ENCODE measurements around the gene ACAA2. TPM values are rescaled to one million over a fixed set of nuclear protein-coding genes. Genes with fewer than 3 reads are reported as not detected.
"Not testable (repeated sequence)": the region's sequence is repeated elsewhere in the genome, so short reads cannot be mapped to it uniquely, and the experiment has no call there.

The ACAA2 gene
- total RNA-seq, 1 experiment from 2014 or later = 157 TPM

GRCh38 chr18:49819071-49819662 lies 5.8 kb upstream of the ACAA2 start:
- in situ Hi-C loops (cut with HindIII; ENCODE audit: low sequenced_read_pairs) = no loop called here
- no peak for DNase-seq (ENCODE audit: low spot score)

GRCh38 chr18:49817947-49818346 lies 4.6 kb upstream of the ACAA2 start:
- in situ Hi-C loops (cut with HindIII; ENCODE audit: low sequenced_read_pairs) = no loop called here
- DNase-seq (ENCODE audit: low spot score) = no peak

- in situ Hi-C loops (cut with HindIII; ENCODE audit: low sequenced_read_pairs) = no loop called here
- DNase-seq (ENCODE audit: low spot score) = no peak
These were observed 2.6 kb upstream of the ACAA2 start for GRCh38 chr18:49815927-49816326.

- no peak for DNase-seq (ENCODE audit: low spot score)
- in situ Hi-C loops (cut with HindIII; ENCODE audit: low sequenced_read_pairs) = no loop called here
These were observed 790 bp upstream of the ACAA2 start for GRCh38 chr18:49814147-49814499.

GRCh38 chr18:49813069-49813318 lies 339 bp downstream of the ACAA2 start:
- in situ Hi-C loops (cut with HindIII; ENCODE audit: low sequenced_read_pairs) = no loop called here
- DNase-seq (ENCODE audit: low spot score) = peak; percentile 40

- peak; percentile 45 for DNase-seq (ENCODE audit: low spot score)
- in situ Hi-C loops (cut with HindIII; ENCODE audit: low sequenced_read_pairs) = no loop called here
These were observed 856 bp downstream of the ACAA2 start for GRCh38 chr18:49812286-49813068.

GRCh38 chr18:49811151-49811938 lies 2.0 kb downstream of the ACAA2 start:
- peak; percentile 7 for DNase-seq (ENCODE audit: low spot score)
- in situ Hi-C loops (cut with HindIII; ENCODE audit: low sequenced_read_pairs) = no loop called here

- in situ Hi-C loops (cut with HindIII; ENCODE audit: low sequenced_read_pairs); DNase-seq (ENCODE audit: low spot score): not testable (repeated sequence)
These were observed 4.7 kb downstream of the ACAA2 start for GRCh38 chr18:49808553-49809191.

- in situ Hi-C loops (cut with HindIII; ENCODE audit: low sequenced_read_pairs) = no loop called here
- DNase-seq (ENCODE audit: low spot score) = no peak
These were observed 9.2 kb downstream of the ACAA2 start for GRCh38 chr18:49804096-49804495.

- DNase-seq (ENCODE audit: low spot score) = no peak
- in situ Hi-C loops (cut with HindIII; ENCODE audit: low sequenced_read_pairs) = no loop called here
These were observed 10.7 kb downstream of the ACAA2 start for GRCh38 chr18:49802623-49803022.

GRCh38 chr18:49800491-49800890 lies 12.8 kb downstream of the ACAA2 start:
- in situ Hi-C loops (cut with HindIII; ENCODE audit: low sequenced_read_pairs); DNase-seq (ENCODE audit: low spot score): not testable (repeated sequence)

- in situ Hi-C loops (cut with HindIII; ENCODE audit: low sequenced_read_pairs); DNase-seq (ENCODE audit: low spot score): not testable (repeated sequence)
These were observed 13.5 kb downstream of the ACAA2 start for GRCh38 chr18:49799806-49800205.

GRCh38 chr18:49798001-49798400 lies 15.3 kb downstream of the ACAA2 start:
- no peak for DNase-seq (ENCODE audit: low spot score)
- in situ Hi-C loops (cut with HindIII; ENCODE audit: low sequenced_read_pairs) = no loop called here

- DNase-seq (ENCODE audit: low spot score) = no peak
- in situ Hi-C loops (cut with HindIII; ENCODE audit: low sequenced_read_pairs) = no loop called here
These were observed 17.5 kb downstream of the ACAA2 start for GRCh38 chr18:49795612-49796552.

GRCh38 chr18:49794743-49795142 lies 18.6 kb downstream of the ACAA2 start:
- DNase-seq (ENCODE audit: low spot score) = no peak
- in situ Hi-C loops (cut with HindIII; ENCODE audit: low sequenced_read_pairs) = no loop called here

- in situ Hi-C loops (cut with HindIII; ENCODE audit: low sequenced_read_pairs) = not testable (repeated sequence)
These were observed 23.7 kb downstream of the ACAA2 start for GRCh38 chr18:49789560-49790134.

GRCh38 chr18:49788327-49788898 lies 24.9 kb downstream of the ACAA2 start:
- in situ Hi-C loops (cut with HindIII; ENCODE audit: low sequenced_read_pairs) = no loop called here
- DNase-seq (ENCODE audit: low spot score) = no peak

More at GRCh38 chr18:49789560-49790134, 23.7 kb downstream of the ACAA2 start:
- not testable (repeated sequence) for DNase-seq (ENCODE audit: low spot score)

GRCh38 chr18:49786019-49786720 lies 27.2 kb downstream of the ACAA2 start:
- in situ Hi-C loops (cut with HindIII; ENCODE audit: low sequenced_read_pairs) = no loop called here

More at GRCh38 chr18:49786019-49786720, 27.2 kb downstream of the ACAA2 start:
- no peak for DNase-seq (ENCODE audit: low spot score)
